DND-41 (cell line): ENCODE measurements around the gene TEDC2.
"Not testable (repeated sequence)": the region's sequence is repeated elsewhere in the genome, so short reads cannot be mapped to it uniquely, and the experiment has no call there.

Experiments
- ATAC-seq: fragments of 200-7000 bp; cut with Tn5 transposase; 3 replicates; pipeline ENCODE4 v1.9.1; 2021; ENCODE audit warnings: low read depth; ENCODE audit not compliant: insufficient read depth
- DNase-seq: peaks from one replicate; pipeline ENCODE4 v3.0.0-alpha.2; 2020
- H2AFZ ChIP-seq: 2 replicates; pipeline ENCODE4 v1.6.0; 2012; ENCODE audit warnings: low read depth, low read length
- H3K27ac ChIP-seq: 2 replicates; pipeline ENCODE4 v1.5.1; 2012; ENCODE audit warnings: low read length, inconsistent platforms
- H3K27me3 ChIP-seq: fragments of 200-600 bp; sonication (generic); 2 replicates; pipeline ENCODE4 v1.6.0; 2012; ENCODE audit warnings: low read length, mild to moderate bottlenecking, inconsistent platforms; ENCODE audit not compliant: insufficient read depth, poor library complexity
- H3K36me3 ChIP-seq: 2 replicates; pipeline ENCODE4 v1.5.1; 2012; ENCODE audit warnings: low read length, inconsistent platforms; ENCODE audit not compliant: insufficient read depth
- H3K4me1 ChIP-seq: 2 replicates; pipeline ENCODE4 v1.5.1; 2012; ENCODE audit warnings: mild to moderate bottlenecking, low read length; ENCODE audit not compliant: insufficient read depth
- H3K4me2 ChIP-seq: 2 replicates; pipeline ENCODE4 v1.6.0; 2012; ENCODE audit warnings: mild to moderate bottlenecking, moderate library complexity, low read length, inconsistent platforms; ENCODE audit not compliant: insufficient read depth
- H3K4me3 ChIP-seq, 2 experiments: fragments of 200-600 bp in 1 of 2; shearing (Covaris generic) in 1 of 2; 2 replicates each; pipeline ENCODE4 v1.5.1; 2012 to 2016; ENCODE audit warnings: inconsistent platforms in 2 of 2, low read length in 2 of 2, mild to moderate bottlenecking in 2 of 2, low read depth in 1 of 2, moderate library complexity in 1 of 2
- H3K79me2 ChIP-seq: 2 replicates; pipeline ENCODE4 v1.6.0; 2012; ENCODE audit warnings: low read length, inconsistent platforms; ENCODE audit not compliant: insufficient read depth
- H3K9ac ChIP-seq: 2 replicates; pipeline ENCODE4 v1.6.0; 2012; ENCODE audit warnings: low read depth, mild to moderate bottlenecking, inconsistent platforms, low read length, moderate library complexity
- H3K9me3 ChIP-seq: 2 replicates; pipeline ENCODE4 v1.5.1; 2012; ENCODE audit warnings: low read length, moderate library complexity, mild to moderate bottlenecking, inconsistent platforms; ENCODE audit not compliant: insufficient read depth, severe bottlenecking
- H4K20me1 ChIP-seq: 2 replicates; pipeline ENCODE4 v1.6.0; 2012; ENCODE audit warnings: low read length; ENCODE audit not compliant: insufficient read depth
- EZH2 ChIP-seq: IDR thresholded peaks from 3 replicates; pipeline ENCODE4 v1.6.1; 2012; ENCODE audit warnings: borderline replicate concordance, low read depth, mild to moderate bottlenecking, moderate library complexity, low read length, inconsistent platforms; ENCODE audit not compliant: severe bottlenecking
- TF ChIP-seq, protein P1 (sequence below): IDR thresholded peaks from 2 replicates; pipeline ENCODE4 v1.5.1; 2012; ENCODE audit warnings: borderline replicate concordance, low read length, moderate library complexity, mild to moderate bottlenecking; ENCODE audit not compliant: poor library complexity, severe bottlenecking; ENCODE audit errors: extremely low read depth

The TEDC2 gene

DNA sequence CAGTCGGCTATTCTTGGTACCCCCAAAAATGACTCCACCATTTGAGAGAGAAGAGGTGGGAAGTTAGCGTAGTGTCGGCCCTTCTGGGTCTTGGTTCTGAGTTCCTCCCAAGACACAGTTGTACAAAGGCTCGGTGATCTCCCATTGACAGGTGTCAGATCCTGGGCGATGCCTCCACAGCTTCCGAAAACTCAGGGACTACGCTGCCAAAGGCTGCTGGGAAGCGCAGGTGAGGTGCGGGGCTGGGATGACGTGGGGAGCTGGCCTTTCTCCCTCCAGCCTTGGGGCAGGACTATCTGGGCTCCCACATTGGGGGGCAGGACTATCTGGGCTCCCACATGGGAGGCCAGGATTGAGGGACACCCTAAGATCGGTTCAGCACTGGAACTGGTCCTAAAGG lies 20.3 kb upstream of the TEDC2 start:
- TF ChIP-seq, protein P1, sequence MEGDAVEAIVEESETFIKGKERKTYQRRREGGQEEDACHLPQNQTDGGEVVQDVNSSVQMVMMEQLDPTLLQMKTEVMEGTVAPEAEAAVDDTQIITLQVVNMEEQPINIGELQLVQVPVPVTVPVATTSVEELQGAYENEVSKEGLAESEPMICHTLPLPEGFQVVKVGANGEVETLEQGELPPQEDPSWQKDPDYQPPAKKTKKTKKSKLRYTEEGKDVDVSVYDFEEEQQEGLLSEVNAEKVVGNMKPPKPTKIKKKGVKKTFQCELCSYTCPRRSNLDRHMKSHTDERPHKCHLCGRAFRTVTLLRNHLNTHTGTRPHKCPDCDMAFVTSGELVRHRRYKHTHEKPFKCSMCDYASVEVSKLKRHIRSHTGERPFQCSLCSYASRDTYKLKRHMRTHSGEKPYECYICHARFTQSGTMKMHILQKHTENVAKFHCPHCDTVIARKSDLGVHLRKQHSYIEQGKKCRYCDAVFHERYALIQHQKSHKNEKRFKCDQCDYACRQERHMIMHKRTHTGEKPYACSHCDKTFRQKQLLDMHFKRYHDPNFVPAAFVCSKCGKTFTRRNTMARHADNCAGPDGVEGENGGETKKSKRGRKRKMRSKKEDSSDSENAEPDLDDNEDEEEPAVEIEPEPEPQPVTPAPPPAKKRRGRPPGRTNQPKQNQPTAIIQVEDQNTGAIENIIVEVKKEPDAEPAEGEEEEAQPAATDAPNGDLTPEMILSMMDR, result no peak
- no peak for TF ChIP-seq EZH2
- DNase-seq, result no peak
- Histone ChIP-seq H4K20me1 (peaks cover 38% of the 10 kb centered on the region), H2AFZ (no peak overlapping the region), H3K9me3 (no peaks in the 10 kb centered on the region), H3K27me3 (no peaks in the 10 kb centered on the region), H3K36me3 (peaks cover 80% of the 10 kb centered on the region), H3K9ac (no peak overlapping the region), H3K4me3 (no peak overlapping the region), H3K27ac (no peak overlapping the region), H3K79me2 (peaks cover 25% of the 10 kb centered on the region), H3K4me2 (no peak overlapping the region), H3K4me1 (no peaks in the 10 kb centered on the region; the same call in 1 of the 2 replicates)
- no peak for ATAC-seq

GRCh38 chr16:2441143-2441804 lies 18.6 kb upstream of the TEDC2 start:
- peak; percentile 15; the same call in 1 of the 3 replicates for ATAC-seq
- not testable (repeated sequence) for H3K27me3 ChIP-seq, H3K27ac ChIP-seq, H3K4me3 ChIP-seq, H3K9ac ChIP-seq, DNase-seq, H3K4me1 ChIP-seq, H3K4me2 ChIP-seq, H2AFZ ChIP-seq, H3K9me3 ChIP-seq
- peaks cover 38% of the 10 kb centered on the region for H4K20me1 ChIP-seq
- H3K79me2 ChIP-seq, result peaks cover 29% of the 10 kb centered on the region
- H3K36me3 ChIP-seq, result peaks cover 83% of the 10 kb centered on the region

DNA sequence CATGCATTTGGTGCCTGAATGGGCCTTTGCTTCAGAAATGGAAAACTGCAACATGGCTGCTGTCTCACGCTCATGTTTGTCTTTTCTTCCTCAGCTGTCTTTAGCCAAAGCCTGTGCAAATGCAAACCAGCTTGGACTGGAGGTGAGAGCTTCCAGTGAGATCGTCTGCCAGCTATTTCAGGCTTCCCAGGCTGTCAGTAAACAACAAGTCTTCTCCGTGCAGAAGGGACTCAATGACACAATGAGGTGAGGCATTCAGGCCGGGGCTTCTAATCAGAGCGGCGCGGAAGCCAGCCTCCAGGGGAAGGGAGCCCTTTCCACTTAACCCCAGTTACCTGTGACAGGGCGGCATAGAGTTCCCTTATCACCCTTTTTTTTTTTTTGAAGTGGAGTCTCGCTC lies 16.4 kb upstream of the TEDC2 start:
- no peaks in the 10 kb centered on the region for H3K27me3 ChIP-seq
- H3K27ac ChIP-seq, result no peak overlapping the region
- H3K4me3 ChIP-seq, result no peak overlapping the region
- peaks cover 39% of the 10 kb centered on the region for H4K20me1 ChIP-seq
- DNase-seq, result no peak
- H3K4me2 ChIP-seq, result no peak overlapping the region
- no peak for ATAC-seq
- H3K36me3 ChIP-seq, result peaks cover 83% of the 10 kb centered on the region
- TF ChIP-seq EZH2, result no peak
- TF ChIP-seq, protein P1, result no peak
- H2AFZ ChIP-seq, result no peak overlapping the region
- H3K4me1 ChIP-seq, result no peaks in the 10 kb centered on the region
- peaks cover 30% of the 10 kb centered on the region for H3K79me2 ChIP-seq
- H3K9ac ChIP-seq, result no peak overlapping the region
- H3K9me3 ChIP-seq, result no peaks in the 10 kb centered on the region

DNA sequence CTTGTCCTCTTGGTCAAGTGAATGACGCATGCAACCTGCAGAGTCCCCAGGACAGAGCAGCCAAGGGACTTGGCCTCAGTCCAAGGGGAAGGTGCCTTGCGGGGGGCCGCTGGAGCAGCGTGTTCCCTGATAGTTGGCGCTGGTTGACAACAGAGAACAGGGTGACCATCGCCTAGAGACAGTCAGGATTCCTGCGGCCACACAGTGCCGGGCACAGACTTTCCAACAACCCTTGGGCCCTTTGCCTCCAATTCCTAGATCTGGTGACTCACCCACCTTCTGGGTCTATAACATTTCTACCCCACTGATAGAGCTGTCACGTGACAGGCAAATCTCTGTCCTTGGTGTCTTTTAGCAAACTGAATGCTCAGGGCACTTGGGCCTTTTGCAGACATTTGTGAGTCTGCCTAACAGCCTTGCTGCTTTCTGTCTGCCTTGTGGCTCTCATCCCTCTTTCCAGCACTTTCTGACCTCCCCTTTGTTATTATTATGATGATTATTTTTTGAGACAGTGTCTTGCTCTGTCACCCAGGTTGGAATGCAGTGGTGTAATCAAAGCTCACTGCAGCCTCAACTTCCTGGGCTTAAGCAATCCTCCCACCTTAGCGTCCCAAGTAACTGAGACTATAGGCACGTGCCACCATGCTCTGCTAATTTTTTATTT lies 11.9 kb upstream of the TEDC2 start:
- H3K9me3 ChIP-seq, result no peaks in the 10 kb centered on the region
- no peak overlapping the region for H2AFZ ChIP-seq
- ATAC-seq, result no peak
- H3K4me1 ChIP-seq, result no peaks in the 10 kb centered on the region
- H3K9ac ChIP-seq, result no peak overlapping the region
- H3K4me3 ChIP-seq, result no peak overlapping the region
- TF ChIP-seq, protein P1, result no peak
- no peak overlapping the region for H3K4me2 ChIP-seq
- H4K20me1 ChIP-seq, result peaks cover 60% of the 10 kb centered on the region
- H3K36me3 ChIP-seq, result peaks cover 97% of the 10 kb centered on the region
- peaks cover 41% of the 10 kb centered on the region for H3K79me2 ChIP-seq
- no peak overlapping the region for H3K27ac ChIP-seq
- DNase-seq, result no peak
- no peaks in the 10 kb centered on the region for H3K27me3 ChIP-seq
